Measurements from ENCODE around the gene SHROOM1.

The SHROOM1 gene

DNA sequence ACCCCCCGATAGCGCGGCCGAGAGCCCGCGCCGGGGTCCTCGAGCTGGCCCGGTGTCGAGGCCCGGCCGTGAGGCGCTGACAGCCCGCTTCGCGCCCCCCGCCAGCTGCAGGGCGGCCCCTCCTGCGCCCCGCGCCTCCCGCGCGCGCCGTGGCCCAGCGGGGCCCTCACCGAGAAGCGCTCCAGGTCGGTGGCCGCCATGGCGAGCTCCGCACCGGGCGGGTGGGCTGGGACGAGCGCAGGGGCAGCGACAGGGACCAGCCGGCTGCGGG is 53.6 kb downstream of the SHROOM1 start:
- TF ChIP-seq, protein P1, sequence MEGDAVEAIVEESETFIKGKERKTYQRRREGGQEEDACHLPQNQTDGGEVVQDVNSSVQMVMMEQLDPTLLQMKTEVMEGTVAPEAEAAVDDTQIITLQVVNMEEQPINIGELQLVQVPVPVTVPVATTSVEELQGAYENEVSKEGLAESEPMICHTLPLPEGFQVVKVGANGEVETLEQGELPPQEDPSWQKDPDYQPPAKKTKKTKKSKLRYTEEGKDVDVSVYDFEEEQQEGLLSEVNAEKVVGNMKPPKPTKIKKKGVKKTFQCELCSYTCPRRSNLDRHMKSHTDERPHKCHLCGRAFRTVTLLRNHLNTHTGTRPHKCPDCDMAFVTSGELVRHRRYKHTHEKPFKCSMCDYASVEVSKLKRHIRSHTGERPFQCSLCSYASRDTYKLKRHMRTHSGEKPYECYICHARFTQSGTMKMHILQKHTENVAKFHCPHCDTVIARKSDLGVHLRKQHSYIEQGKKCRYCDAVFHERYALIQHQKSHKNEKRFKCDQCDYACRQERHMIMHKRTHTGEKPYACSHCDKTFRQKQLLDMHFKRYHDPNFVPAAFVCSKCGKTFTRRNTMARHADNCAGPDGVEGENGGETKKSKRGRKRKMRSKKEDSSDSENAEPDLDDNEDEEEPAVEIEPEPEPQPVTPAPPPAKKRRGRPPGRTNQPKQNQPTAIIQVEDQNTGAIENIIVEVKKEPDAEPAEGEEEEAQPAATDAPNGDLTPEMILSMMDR (IDR thresholded peaks at IDR 0.05; ENCODE audit: insufficient read depth, missing control alignments) = no peak
- FAIRE-seq = no peak

DNA sequence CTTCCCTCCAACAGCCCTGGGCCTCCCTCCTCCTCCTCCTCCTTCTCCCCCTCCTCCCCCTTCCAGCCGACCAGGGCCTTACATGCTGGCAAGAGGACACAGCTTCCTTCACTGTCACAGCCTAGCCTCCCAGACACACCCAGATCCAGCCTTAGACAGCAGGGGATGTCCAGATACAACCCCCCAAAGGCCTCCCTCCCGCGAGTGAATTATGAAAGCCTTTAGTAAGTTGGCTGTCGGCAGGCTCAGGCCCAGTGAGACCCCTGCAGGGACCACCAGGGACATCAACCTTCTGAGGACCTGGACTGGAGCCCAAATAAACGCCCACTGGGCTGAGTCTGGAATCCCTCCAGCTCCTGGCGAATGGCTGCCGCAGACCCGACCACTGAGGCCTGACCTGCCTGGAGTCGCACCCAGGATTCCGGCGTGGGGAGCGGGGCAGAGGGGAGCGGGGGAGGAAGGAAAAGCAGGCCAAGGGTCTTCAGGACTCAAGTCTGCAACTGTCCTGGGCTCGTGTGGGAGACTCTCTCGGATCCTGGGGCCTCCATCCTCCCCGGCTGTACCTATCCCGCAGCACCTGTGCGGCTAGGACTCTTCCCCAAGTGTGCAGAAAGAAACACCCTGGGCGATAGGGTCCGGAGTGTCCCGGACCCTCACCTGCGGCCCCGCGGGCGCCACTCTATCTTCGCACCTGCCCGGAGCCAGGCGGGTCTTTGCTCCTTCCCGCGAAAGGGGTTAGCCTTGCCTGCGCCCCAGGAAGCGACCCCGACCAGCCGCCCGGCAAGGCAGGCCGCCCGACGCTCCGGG is 54.1 kb downstream of the SHROOM1 start:
- DNase-seq (ENCODE audit: insufficient read length, low spot score) (no peak), FAIRE-seq (no peak)
- TF ChIP-seq, protein P1 (IDR thresholded peaks at IDR 0.05; ENCODE audit: insufficient read depth, missing control alignments) = no peak

More for the DNA sequence above, 53.6 kb downstream of the SHROOM1 start:
- no peak for DNase-seq (ENCODE audit: insufficient read length, low spot score)

DNA sequence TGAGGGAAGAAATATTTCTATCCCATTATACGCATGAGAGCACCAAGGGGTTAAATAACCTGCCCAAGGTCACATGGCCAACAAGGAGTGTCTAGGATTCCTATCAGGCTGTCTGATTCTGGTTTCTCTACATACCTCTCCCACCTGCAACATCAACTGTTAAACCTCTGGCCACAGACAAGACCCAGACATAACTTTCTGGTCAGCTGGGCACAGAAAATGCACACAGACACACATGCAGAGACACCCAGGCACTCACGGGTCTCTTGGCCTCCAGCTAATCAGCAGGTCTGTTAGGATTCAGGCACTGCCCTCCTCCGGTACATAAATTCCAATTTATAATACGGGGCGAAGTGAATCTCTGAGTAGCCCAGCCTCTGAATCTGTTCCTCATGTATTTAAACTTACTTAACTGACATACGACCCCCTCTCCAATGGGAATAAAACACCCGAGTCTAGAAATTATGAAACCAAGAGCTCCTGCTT is 54.9 kb downstream of the SHROOM1 start:
- TF ChIP-seq, protein P1 (IDR thresholded peaks at IDR 0.05; ENCODE audit: insufficient read depth, missing control alignments) = no peak
- no peak for DNase-seq (ENCODE audit: insufficient read length, low spot score)
- no peak for FAIRE-seq

DNA sequence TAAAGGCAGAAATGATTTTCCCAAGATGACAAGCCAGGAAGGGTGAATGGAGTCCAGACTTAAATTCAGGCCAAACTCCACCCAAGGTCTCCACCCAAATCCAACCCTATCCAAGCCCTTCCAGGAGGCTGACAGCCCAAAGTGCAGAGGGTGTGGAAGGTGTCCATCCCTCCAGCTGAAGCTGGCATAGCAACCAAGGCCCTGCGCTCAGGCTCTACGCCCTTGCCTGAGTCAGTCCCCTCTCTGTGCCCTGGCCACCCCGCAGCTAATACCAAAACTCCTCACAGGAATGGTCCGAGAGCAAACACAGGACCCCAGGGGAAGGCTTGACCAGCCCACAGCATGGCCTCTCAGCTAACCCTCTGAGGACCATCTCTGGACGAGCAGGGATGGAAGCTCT is 55.6 kb downstream of the SHROOM1 start:
- TF ChIP-seq, protein P1 (IDR thresholded peaks at IDR 0.05; ENCODE audit: insufficient read depth, missing control alignments) = no peak
- DNase-seq (ENCODE audit: insufficient read length, low spot score) (no peak), FAIRE-seq (no peak)

DNA sequence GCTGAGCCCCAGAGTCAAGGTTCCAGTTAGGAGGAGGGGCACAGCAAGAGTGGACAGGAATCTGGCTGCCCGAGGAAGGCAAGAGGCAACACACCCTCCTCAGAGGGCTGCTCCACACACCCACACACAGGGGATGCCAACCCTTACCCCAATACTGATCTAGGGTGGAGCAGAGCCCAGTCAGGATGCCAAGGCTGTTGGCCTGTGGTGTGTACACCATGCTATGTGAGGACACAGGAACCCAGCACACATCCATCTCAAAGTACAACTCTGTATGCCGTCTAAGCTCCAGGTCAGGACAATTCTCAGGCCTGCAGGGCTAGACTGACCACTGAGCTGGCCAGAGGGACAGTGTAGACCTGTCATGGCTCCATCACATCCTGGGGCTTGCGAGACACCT is 56.0 kb downstream of the SHROOM1 start:
- no peak for DNase-seq (ENCODE audit: insufficient read length, low spot score)
- TF ChIP-seq, protein P1 (IDR thresholded peaks at IDR 0.05; ENCODE audit: insufficient read depth, missing control alignments) = no peak
- no peak for FAIRE-seq

DNA sequence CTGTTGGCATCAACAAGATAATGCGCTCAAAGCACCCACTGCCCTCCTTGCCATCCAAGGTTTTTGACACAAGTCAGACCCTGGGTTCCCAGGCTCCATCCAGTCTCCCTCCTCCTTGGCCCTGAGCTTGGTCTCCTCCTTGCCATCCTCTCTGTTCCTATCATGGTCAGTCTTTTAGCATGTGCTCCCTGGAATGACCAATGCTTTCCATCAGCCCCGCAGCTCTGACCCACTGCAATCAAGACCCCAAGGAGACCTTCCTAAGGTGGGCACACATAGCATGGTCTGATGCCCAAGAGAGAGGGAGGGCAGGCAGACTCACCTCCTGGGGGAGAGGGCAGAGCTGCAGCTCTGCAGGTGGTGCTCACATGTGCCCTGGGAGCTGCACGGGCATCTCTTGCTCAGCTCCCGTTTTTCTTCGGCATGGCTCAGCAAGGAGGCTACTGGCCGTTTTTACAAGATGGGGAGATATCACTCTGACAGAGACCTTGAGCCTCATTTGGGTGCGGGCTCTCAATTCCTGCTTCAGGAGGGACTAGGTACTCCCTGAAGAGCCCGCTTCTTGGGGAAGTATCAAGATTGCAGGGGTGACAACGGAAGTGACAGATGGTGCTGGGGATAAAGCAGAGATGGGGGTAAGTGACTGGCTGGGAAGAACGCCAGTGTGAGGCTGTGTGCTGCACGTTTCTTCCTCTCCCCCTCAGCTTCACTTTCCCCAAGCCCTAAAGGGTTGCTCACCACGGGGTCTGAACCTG is 56.7 kb downstream of the SHROOM1 start:
- FAIRE-seq (no peak), DNase-seq (ENCODE audit: insufficient read length, low spot score) (peak; percentile 70)
- TF ChIP-seq, protein P1 (IDR thresholded peaks at IDR 0.05; ENCODE audit: insufficient read depth, missing control alignments) = no peak

DNA sequence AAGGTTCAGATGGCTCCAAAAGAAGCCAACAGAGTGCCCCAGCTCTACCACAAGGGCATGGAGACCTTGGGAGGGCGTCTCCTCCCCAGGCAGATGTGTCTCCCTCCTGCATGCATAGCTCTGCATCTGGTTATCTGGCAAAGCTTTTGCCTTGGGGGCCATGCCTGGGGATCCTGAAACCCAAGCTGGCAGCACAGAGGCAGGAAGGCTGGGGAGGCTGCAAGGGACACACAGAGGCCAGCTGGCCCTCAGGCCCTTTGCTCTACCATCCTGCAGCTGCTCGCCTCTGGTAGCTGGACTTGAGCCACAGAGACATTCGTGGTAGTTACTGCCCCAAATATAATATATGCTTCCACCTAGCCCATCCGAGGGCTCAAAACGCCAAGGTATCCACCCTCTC is 57.3 kb downstream of the SHROOM1 start:
- FAIRE-seq = no peak
- TF ChIP-seq, protein P1 (IDR thresholded peaks at IDR 0.05; ENCODE audit: insufficient read depth, missing control alignments) = no peak
- DNase-seq (ENCODE audit: insufficient read length, low spot score) = no peak
